K562 (cell line): ENCODE measurements around the gene OR6S1. TPM values are rescaled to one million over a fixed set of nuclear protein-coding genes. Genes with fewer than 3 reads are reported as not detected.

Experiments used
- ARID2 ChIP-seq: fragments of 450-650 bp; IDR thresholded peaks from 2 replicates; pipeline ENCODE4 v1.6.1; 2017; ENCODE audit warnings: antibody characterized with exemption, mild to moderate bottlenecking
- CHCHD3 ChIP-seq: fragments of 250-450 bp; sonication (Bioruptor Pico); IDR thresholded peaks from 2 replicates; pipeline ENCODE4 v2.1.2; 2022; ENCODE audit warnings: mild to moderate bottlenecking
- ETS2 ChIP-seq: IDR thresholded peaks from 2 replicates; pipeline ENCODE4 v1.6.1; 2016; ENCODE audit warnings: borderline replicate concordance, missing genetic modification characterization, mild to moderate bottlenecking, moderate library complexity, missing compliant biosample characterization; ENCODE audit not compliant: poor library complexity, severe bottlenecking
- GATAD2B ChIP-seq: fragments of 450-650 bp; IDR thresholded peaks from 2 replicates; pipeline ENCODE4 v1.6.1; 2017; ENCODE audit warnings: mild to moderate bottlenecking, borderline replicate concordance
- ID3 ChIP-seq, 2 experiments: fragments of 250-450 bp in 1 of 2; fragments of 450-650 bp in 1 of 2; sonication (Bioruptor Pico) in 1 of 2; IDR thresholded peaks; 2 replicates each; pipeline versions ENCODE4 v1.6.1 to v1.8.0; 2016 to 2021; ENCODE audit warnings: mild to moderate bottlenecking in 2 of 2, moderate library complexity in 2 of 2, missing compliant biosample characterization in 1 of 2, missing genetic modification characterization in 1 of 2
- REST ChIP-seq, 2 experiments: fragments of 450-650 bp; formaldehyde crosslinking in 1 of 2; IDR thresholded peaks; 2 replicates each; pipeline versions ENCODE4 v1.4.0 to v1.6.1; 2014 to 2020; ENCODE audit warnings: mild to moderate bottlenecking in 2 of 2, borderline replicate concordance in 1 of 2, low read depth in 1 of 2
- SMAD4 ChIP-seq: fragments of 250-450 bp; sonication (Bioruptor Pico); conservative IDR thresholded peaks from 2 replicates; pipeline ENCODE4 v1.8.0; 2021; ENCODE audit warnings: inconsistent platforms, mild to moderate bottlenecking, moderate library complexity
- SREBF2 ChIP-seq: sonication (generic); formaldehyde crosslinking; IDR thresholded peaks from 2 replicates; pipeline ENCODE4 v1.4.0; 2020; ENCODE audit warnings: mild to moderate bottlenecking, missing genetic modification reagents
- TEAD4 ChIP-seq, 2 experiments: sonication (generic) in 1 of 2; formaldehyde crosslinking in 1 of 2; IDR thresholded peaks; 2 replicates each; pipeline versions ENCODE4 v1.6.1 to v1.8.0; 2012 to 2022; ENCODE audit warnings: borderline replicate concordance in 1 of 2, inconsistent platforms in 1 of 2, low read length in 1 of 2, mild to moderate bottlenecking in 1 of 2, missing genetic modification reagents in 1 of 2
- ZBTB12 ChIP-seq: fragments of 250-450 bp; sonication (Bioruptor Pico); IDR thresholded peaks from 2 replicates; pipeline ENCODE4 v1.4.0; 2020
- ZNF324 ChIP-seq: fragments of 250-450 bp; sonication (Bioruptor Pico); IDR thresholded peaks from 2 replicates; pipeline ENCODE4 v1.4.0; 2020; ENCODE audit warnings: mild to moderate bottlenecking
- ZNF395 ChIP-seq: fragments of 200-800 bp; sonication (Bioruptor generic); IDR thresholded peaks from 2 replicates; pipeline ENCODE4 v1.6.1; 2017; ENCODE audit warnings: missing genetic modification characterization, missing compliant biosample characterization
- ZNF445 ChIP-seq: fragments of 250-450 bp; sonication (Bioruptor Pico); IDR thresholded peaks from 2 replicates; pipeline ENCODE4 v1.4.0; 2020; ENCODE audit warnings: low read depth, mild to moderate bottlenecking, moderate library complexity
- polyA plus RNA-seq, 8 experiments: library from polyadenylated mRNA; depleted of rRNA in 4 of 8; stranded (reverse) in 5 of 8; unstranded in 3 of 8; fragments of >200 nt; fragmentation: Nextera tagmentation in 2 of 8; fragmentation: Illumina TruSeq in 1 of 8; extraction: Ambion mirVana in 2 of 8; extraction: Trizol in 1 of 8; gene quantifications; 2 replicates each; pipeline versions ENCODE4 v1.2.1 to v1.2.3, GENCODE V29; 2011 to 2014; ENCODE audit warnings: inconsistent platforms in 1 of 8, missing spikeins in 1 of 8
- total RNA-seq, 7 experiments: library from RNA; depleted of rRNA in 6 of 7; stranded (reverse); fragments of >200 nt in 6 of 7; fragmentation: Illumina TruSeq in 2 of 7; extraction: Trizol in 2 of 7; gene quantifications; 2 replicates each; pipeline versions ENCODE4 v1.2.1 to v1.2.3, GENCODE V29; 2011 to 2021; ENCODE audit warnings: low replicate concordance in 1 of 7

The OR6S1 gene
- total and polyA plus RNA-seq, 9 of the 15 experiments (the other 6 are each of a cell fraction or from before 2014, with no cell fraction given) = not detected

GRCh38 chr14:20609215-20610001 lies 32.1 kb downstream of the OR6S1 start (continued):
- peak; percentile 82 for TF ChIP-seq REST (IDR thresholded peaks at IDR 0.05; ENCODE audit: borderline replicate concordance)
- TF ChIP-seq REST (CRISPR knock-in tag; IDR thresholded peaks at IDR 0.05; ENCODE audit: low read depth) = no peak
- peak; percentile 57 for TF ChIP-seq TEAD4 (IDR thresholded peaks at IDR 0.05; ENCODE audit: low read length)
- no peak for TF ChIP-seq TEAD4 (CRISPR knock-in tag; IDR thresholded peaks at IDR 0.05; ENCODE audit: borderline replicate concordance)
- TF ChIP-seq ZNF445 (CRISPR knock-in tag) = no peak
- TF ChIP-seq CHCHD3 = no peak
- no peak for TF ChIP-seq ID3 (CRISPR knock-in tag; IDR thresholded peaks at IDR 0.05)
- peak; percentile 17; the same call in 1 of the 2 replicates for TF ChIP-seq ID3 (tag; IDR thresholded peaks at IDR 0.05)
- TF ChIP-seq SMAD4 (CRISPR knock-in tag) = no peak
- TF ChIP-seq ZBTB12 (CRISPR knock-in tag) = no peak
- TF ChIP-seq ZNF324 = no peak
- TF ChIP-seq ARID2 = peak; percentile 67; the same call in 1 of the 2 replicates
- no peak for TF ChIP-seq ETS2 (tag)
- TF ChIP-seq ZNF395 (CRISPR knock-in tag) = no peak
- peak; percentile 41; the same call in 1 of the 2 replicates for TF ChIP-seq GATAD2B
- no peak for TF ChIP-seq SREBF2 (CRISPR knock-in tag)
